Measurements from ENCODE around the gene KCNG4. TPM values are rescaled to one million over a fixed set of nuclear protein-coding genes. Genes with fewer than 3 reads are reported as not detected.

KCNG4 gene
- total and polyA plus RNA-seq, 2 of the 8 experiments (the other 6 are each of a cell fraction or from before 2014, with no cell fraction given) = not detected

DNA sequence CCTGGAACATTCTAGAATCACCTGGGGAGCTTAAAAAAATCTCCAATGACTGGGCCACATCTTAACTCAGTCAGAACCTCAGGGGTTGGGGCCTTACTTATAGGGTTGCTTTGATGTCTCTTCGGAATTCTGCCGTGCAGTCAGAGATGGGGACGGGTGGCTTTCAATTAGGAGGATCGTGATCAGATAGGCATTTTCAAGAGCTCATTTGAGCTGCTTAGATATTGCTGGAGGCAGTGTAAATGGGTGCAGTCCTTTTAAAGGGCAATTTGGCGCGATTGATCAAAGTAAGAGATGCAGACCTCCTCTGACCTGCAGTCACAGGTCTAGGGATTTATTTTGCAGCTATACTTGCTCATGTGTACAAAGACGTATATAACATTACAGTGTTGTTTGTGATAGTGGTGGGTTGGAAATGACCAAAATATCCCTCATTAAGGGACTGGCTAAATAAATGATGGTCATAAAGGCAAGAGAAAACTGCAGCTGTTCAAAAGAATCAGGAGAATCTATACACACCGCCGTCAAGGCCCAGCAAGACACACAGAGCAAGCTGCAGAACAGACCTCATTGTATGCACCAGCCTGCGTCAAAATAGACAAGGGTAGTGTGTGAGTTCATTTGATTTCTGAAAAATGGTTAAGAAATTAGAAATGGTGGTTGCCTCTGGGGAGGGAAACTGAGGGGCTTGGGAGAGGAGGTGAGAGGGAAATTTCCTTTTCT, 6.3 kb upstream of the KCNG4 start:
- H3K56ac ChIP-seq (replicated peaks; ENCODE audit: insufficient read length, low read depth, low read length) = no peak overlapping the region
- H3K36me3 ChIP-seq (ENCODE audit: control insufficient read depth in 2 of 4, insufficient read depth in 4 of 4, low read length in 3 of 4) = no peaks in the 10 kb centered on the region
- H3K27me3 ChIP-seq (replicated peaks in 1 of 4; ENCODE audit: control insufficient read depth in 3 of 4, extremely low read depth in 1 of 4, insufficient read depth in 3 of 4, low read length in 3 of 4) = no peaks in the 10 kb centered on the region
- no peak overlapping the region for H3K4ac ChIP-seq (replicated peaks; ENCODE audit: insufficient read length, low read depth, low read length)
- no peak overlapping the region for H2BK20ac ChIP-seq (ENCODE audit: low read length)
- FAIRE-seq = no peak
- no peak overlapping the region for H3K27ac ChIP-seq (ENCODE audit: low read depth, low read length)
- no peaks in the 10 kb centered on the region for H3K79me2 ChIP-seq (ENCODE audit: control insufficient read depth in 1 of 2, insufficient read depth in 2 of 2, low read length in 2 of 2)
- no peaks in the 10 kb centered on the region for H4K20me1 ChIP-seq (replicated peaks in 1 of 2; ENCODE audit: control insufficient read depth in 1 of 2, insufficient read depth in 2 of 2, low read length in 2 of 2)
- no peak overlapping the region for H3K18ac ChIP-seq (ENCODE audit: extremely low read depth, low read length)
- H2BK12ac ChIP-seq (ENCODE audit: low read depth, low read length) = no peak overlapping the region
- no peaks in the 10 kb centered on the region for H3K79me1 ChIP-seq (ENCODE audit: low read depth, low read length)
- no peak overlapping the region for H2BK15ac ChIP-seq (ENCODE audit: low read length)
- H3K4me3 ChIP-seq (ENCODE audit: extremely low read depth in 1 of 4, insufficient read depth in 2 of 4, low read depth in 3 of 4, low read length in 4 of 4) = no peak overlapping the region
- no peak overlapping the region for H4K8ac ChIP-seq (ENCODE audit: extremely low read depth, insufficient read depth, low read length)
- H2AFZ ChIP-seq (ENCODE audit: low read length) = no peak overlapping the region
- no peak overlapping the region for H2BK120ac ChIP-seq (replicated peaks; ENCODE audit: low read depth, low read length)
- ChIA-PET CTCF (ENCODE audit: partially characterized antibody) (interaction anchor here (0.6 to 1.7 kb wide), 8 partner anchors 14 to 238 kb away, joined by 3 to 7 read pairs (median 4); no protein-coding TSS in a partner anchor), POLR2A (ENCODE audit: partially characterized antibody) (no interaction called here)
- DNase-seq (ENCODE audit: low read depth in 1 of 2, low spot score in 2 of 2) = no peak
- no peak overlapping the region for H3K23ac ChIP-seq (ENCODE audit: insufficient read length)
- no peak overlapping the region for H4K5ac ChIP-seq (ENCODE audit: insufficient read length, low read depth, low read length)
- H3K9ac ChIP-seq (replicated peaks in 1 of 4; ENCODE audit: extremely low read depth in 1 of 4, low read depth in 3 of 4, low read length in 3 of 4) = no peak overlapping the region
- H3K4me1 ChIP-seq (replicated peaks in 1 of 4; ENCODE audit: control insufficient read depth in 3 of 4, insufficient read depth in 4 of 4, low read length in 3 of 4) = no peaks in the 10 kb centered on the region
- no peak overlapping the region for H2AK5ac ChIP-seq (ENCODE audit: low read depth, low read length)
- no peak overlapping the region for H3K4me2 ChIP-seq (ENCODE audit: insufficient read depth in 1 of 2, low read depth in 2 of 2, low read length in 2 of 2)
- H3K14ac ChIP-seq (ENCODE audit: insufficient read length) = no peak overlapping the region
- WGBS, 2 experiments (ENCODE audit: extremely low coverage in 1 of 2, insufficient coverage in 1 of 2, insufficient read length in 1 of 2, insufficient replicate concordance in 2 of 2, low coverage in 1 of 2, low lambda C conversion rate in 2 of 2, missing lambda C conversion rate in 1 of 2) = 79% methylated on average over 10 of the region's 10 CpGs; no CpG with 5 or more reads in 1 of the 2 experiments
- no peaks in the 10 kb centered on the region; a peak in 1 of 4 replicates for H3K9me3 ChIP-seq (ENCODE audit: insufficient read depth in 2 of 2, low read depth in 1 of 2, low read length in 1 of 2)
- no peaks in the 10 kb centered on the region for H3K23me2 ChIP-seq (ENCODE audit: low read depth, low read length)
- no peak overlapping the region for H4K91ac ChIP-seq (replicated peaks; ENCODE audit: insufficient read length, low read length)
- no peak overlapping the region for H2BK5ac ChIP-seq (ENCODE audit: low read depth, low read length)
- TF ChIP-seq HDAC6 (IDR thresholded peaks at IDR 0.05; ENCODE audit: low read depth, low read length) = no peak
- TF ChIP-seq SP1 (IDR thresholded peaks at IDR 0.05; ENCODE audit: low read depth, low read length) = no peak
- no peak for TF ChIP-seq GTF2F1 (IDR thresholded peaks at IDR 0.05; ENCODE audit: borderline replicate concordance, low read depth, low read length)
- TF ChIP-seq RFX5 (IDR thresholded peaks at IDR 0.05; ENCODE audit: borderline replicate concordance, low read depth, low read length) = no peak
- no peak for TF ChIP-seq BACH1 (IDR thresholded peaks at IDR 0.05; ENCODE audit: low read length)
- TF ChIP-seq, protein P1, sequence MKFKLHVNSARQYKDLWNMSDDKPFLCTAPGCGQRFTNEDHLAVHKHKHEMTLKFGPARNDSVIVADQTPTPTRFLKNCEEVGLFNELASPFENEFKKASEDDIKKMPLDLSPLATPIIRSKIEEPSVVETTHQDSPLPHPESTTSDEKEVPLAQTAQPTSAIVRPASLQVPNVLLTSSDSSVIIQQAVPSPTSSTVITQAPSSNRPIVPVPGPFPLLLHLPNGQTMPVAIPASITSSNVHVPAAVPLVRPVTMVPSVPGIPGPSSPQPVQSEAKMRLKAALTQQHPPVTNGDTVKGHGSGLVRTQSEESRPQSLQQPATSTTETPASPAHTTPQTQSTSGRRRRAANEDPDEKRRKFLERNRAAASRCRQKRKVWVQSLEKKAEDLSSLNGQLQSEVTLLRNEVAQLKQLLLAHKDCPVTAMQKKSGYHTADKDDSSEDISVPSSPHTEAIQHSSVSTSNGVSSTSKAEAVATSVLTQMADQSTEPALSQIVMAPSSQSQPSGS (IDR thresholded peaks at IDR 0.05; ENCODE audit: low read length) = no peak
- no peak for TF ChIP-seq RAD21 (IDR thresholded peaks at IDR 0.05 in 1 of 2, conservative IDR thresholded peaks at IDR 0.05 in 1 of 2; ENCODE audit: low read depth in 2 of 2, low read length in 2 of 2)
- TF ChIP-seq POU5F1 (IDR thresholded peaks at IDR 0.05; ENCODE audit: low read depth, low read length) = no peak
- no peak for TF ChIP-seq SP4 (IDR thresholded peaks at IDR 0.05; ENCODE audit: low read length)
- TF ChIP-seq EGR1 (IDR thresholded peaks at IDR 0.05; ENCODE audit: borderline replicate concordance, low read depth, low read length) = no peak
- no peak for TF ChIP-seq RXRA (IDR thresholded peaks at IDR 0.05; ENCODE audit: insufficient read depth, low read depth, low read length)
- TF ChIP-seq GABPA (IDR thresholded peaks at IDR 0.05; ENCODE audit: borderline replicate concordance, insufficient read depth, low read length) = no peak

Measured in H1 (cell line).